WERI-Rb-1 (cell line): Measurements from ENCODE around the gene AHRR.

Experiments used
- DNase-seq: peaks from one replicate; pipeline ENCODE4 v3.0.0-alpha.2; 2020
- H3K27ac ChIP-seq: fragments of 250-450 bp; sonication (Bioruptor Pico); 2 replicates; pipeline ENCODE4 v1.5.1; 2020; ENCODE audit warnings: mild to moderate bottlenecking, moderate library complexity
- H3K27me3 ChIP-seq: fragments of 250-450 bp; sonication (Bioruptor Pico); 2 replicates; pipeline ENCODE4 v1.5.1; 2021; ENCODE audit warnings: mild to moderate bottlenecking, low read depth, moderate library complexity; ENCODE audit not compliant: insufficient read depth, severe bottlenecking
- H3K36me3 ChIP-seq: fragments of 250-450 bp; sonication (Bioruptor Pico); 2 replicates; pipeline ENCODE4 v1.5.1; 2020; ENCODE audit warnings: mild to moderate bottlenecking, moderate library complexity
- H3K4me3 ChIP-seq: 2 replicates; pipeline ENCODE4 v1.5.1; 2011; ENCODE audit warnings: low read depth, mild to moderate bottlenecking, control low read depth, low read length
- H3K9me3 ChIP-seq: fragments of 250-450 bp; sonication (Bioruptor Pico); 2 replicates; pipeline ENCODE4 v1.5.1; 2021; ENCODE audit warnings: mild to moderate bottlenecking, moderate library complexity; ENCODE audit not compliant: severe bottlenecking
- TF ChIP-seq, protein P1 (sequence below): IDR thresholded peaks from 2 replicates; pipeline ENCODE4 v1.5.1; 2011; ENCODE audit warnings: low read depth, mild to moderate bottlenecking, control low read depth, inconsistent platforms, low read length

Gene AHRR

DNA sequence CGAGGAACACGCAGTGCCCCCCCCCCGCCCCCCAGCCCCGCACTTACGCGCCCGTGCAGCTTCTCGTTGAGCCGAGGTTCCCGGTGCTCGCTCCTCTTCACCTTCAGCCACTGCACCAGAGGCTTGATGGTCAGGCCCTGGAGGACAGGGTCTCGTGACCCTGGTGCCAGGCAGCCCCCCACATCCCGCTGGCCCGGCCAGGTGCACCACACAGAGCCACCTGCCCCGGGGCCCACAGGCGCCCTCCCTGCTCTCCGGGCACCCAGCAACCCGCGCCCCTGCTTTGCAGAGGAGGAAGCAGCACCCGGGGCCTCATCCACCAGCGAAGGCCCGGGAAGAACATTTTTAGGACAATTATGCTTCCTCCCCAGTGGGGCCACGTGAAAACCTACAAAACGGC lies 160.5 kb downstream of the AHRR start:
- peaks cover 6% of the 10 kb centered on the region; the same call in 1 of the 2 replicates for H3K36me3 ChIP-seq
- TF ChIP-seq, protein P1, sequence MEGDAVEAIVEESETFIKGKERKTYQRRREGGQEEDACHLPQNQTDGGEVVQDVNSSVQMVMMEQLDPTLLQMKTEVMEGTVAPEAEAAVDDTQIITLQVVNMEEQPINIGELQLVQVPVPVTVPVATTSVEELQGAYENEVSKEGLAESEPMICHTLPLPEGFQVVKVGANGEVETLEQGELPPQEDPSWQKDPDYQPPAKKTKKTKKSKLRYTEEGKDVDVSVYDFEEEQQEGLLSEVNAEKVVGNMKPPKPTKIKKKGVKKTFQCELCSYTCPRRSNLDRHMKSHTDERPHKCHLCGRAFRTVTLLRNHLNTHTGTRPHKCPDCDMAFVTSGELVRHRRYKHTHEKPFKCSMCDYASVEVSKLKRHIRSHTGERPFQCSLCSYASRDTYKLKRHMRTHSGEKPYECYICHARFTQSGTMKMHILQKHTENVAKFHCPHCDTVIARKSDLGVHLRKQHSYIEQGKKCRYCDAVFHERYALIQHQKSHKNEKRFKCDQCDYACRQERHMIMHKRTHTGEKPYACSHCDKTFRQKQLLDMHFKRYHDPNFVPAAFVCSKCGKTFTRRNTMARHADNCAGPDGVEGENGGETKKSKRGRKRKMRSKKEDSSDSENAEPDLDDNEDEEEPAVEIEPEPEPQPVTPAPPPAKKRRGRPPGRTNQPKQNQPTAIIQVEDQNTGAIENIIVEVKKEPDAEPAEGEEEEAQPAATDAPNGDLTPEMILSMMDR, result no peak
- H3K4me3 ChIP-seq, result no peak overlapping the region
- H3K9me3 ChIP-seq, result no peaks in the 10 kb centered on the region
- no peak overlapping the region for H3K27ac ChIP-seq
- no peak for DNase-seq
- peaks cover 6% of the 10 kb centered on the region for H3K27me3 ChIP-seq

DNA sequence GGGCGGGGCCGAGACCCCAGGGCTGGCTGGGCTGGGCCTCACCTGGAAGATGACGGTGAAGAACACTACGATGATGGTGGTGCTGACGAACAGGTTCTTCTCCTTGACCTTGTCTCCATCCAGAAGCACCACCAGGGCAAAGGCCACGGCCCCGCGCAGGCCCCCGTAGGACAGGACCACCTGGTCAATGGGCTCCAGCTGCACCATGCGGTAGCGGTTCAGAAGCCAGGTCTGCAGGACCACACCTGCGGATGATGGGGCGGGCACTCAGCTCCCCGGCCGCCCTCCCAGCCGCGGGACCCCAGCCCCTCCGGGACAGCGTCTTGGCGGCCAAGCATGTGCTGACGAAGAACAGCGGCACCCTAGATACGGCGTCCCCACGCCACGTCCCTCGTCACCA lies 161.0 kb downstream of the AHRR start:
- DNase-seq, result no peak
- Histone ChIP-seq H3K27me3 (peaks cover 3% of the 10 kb centered on the region), H3K9me3 (no peaks in the 10 kb centered on the region), H3K4me3 (no peak overlapping the region), H3K36me3 (peaks cover 4% of the 10 kb centered on the region; the same call in 1 of the 2 replicates), H3K27ac (no peak overlapping the region)
- TF ChIP-seq, protein P1, result no peak

DNA sequence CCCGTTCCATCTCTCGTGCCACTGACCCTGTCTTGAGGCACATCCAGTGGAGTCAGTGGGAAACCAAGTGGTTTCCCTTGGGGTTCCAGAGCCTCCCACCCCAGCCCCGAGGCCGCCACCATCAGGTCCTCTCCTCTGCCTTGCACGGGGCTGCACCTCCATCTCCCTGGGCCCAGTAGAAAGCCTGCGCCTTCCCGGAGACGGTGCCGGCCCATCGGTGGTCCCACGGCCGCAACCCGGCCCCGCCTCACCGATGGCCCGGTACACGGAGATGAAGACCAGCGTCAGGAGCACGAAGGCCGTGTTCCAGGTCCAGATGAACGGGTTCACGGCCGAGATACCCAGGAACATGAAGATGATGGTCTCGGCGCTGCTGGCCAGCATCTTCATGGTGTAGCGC lies 161.5 kb downstream of the AHRR start:
- no peak for DNase-seq
- 0 out of 2 replicates have a peak, but pooled peaks cover 3% of the 10 kb centered on the region for H3K36me3 ChIP-seq
- no peaks in the 10 kb centered on the region for H3K27me3 ChIP-seq
- no peak overlapping the region for H3K27ac ChIP-seq
- no peak overlapping the region for H3K4me3 ChIP-seq
- TF ChIP-seq, protein P1, result no peak
- no peaks in the 10 kb centered on the region for H3K9me3 ChIP-seq

DNA sequence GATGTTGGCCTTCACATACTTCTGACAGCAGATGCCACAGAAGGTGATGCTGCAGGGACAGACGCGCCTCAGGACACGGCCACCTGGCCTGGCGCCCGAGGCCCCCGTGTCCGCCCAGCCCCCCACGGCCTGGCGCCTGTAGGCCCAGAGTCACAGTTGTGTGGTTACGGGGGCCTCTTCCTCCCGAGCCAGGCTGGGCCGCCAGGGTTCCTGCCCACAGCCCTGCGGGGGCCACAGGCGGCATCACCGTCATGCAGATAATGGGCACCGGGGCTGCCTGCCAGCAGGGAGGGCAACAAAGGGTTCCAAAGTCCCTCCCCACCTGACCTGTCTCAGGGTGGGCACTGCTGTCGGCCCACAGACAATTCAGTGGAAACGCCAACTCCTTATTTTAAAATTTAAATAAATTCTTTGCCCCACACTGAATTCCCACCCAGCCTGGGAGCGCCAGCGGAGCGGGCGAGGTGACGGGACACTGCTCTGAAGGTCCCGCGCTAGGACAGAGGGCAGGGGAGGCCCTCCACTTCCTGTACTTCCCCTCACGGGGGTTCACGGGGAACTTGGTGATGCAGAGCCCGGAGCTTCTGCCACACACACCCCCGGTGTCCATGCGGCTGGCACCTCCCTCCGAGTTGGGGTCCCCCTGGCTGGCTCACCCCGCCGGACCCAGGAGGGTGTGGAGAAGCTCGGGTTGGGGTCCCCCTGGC lies 162.1 kb downstream of the AHRR start:
- Histone ChIP-seq H3K27ac (no peak overlapping the region), H3K36me3 (0 out of 2 replicates have a peak, but pooled peaks cover 3% of the 10 kb centered on the region), H3K9me3 (no peaks in the 10 kb centered on the region), H3K27me3 (no peaks in the 10 kb centered on the region), H3K4me3 (no peak overlapping the region)
- DNase-seq, result no peak
- TF ChIP-seq, protein P1, result no peak

DNA sequence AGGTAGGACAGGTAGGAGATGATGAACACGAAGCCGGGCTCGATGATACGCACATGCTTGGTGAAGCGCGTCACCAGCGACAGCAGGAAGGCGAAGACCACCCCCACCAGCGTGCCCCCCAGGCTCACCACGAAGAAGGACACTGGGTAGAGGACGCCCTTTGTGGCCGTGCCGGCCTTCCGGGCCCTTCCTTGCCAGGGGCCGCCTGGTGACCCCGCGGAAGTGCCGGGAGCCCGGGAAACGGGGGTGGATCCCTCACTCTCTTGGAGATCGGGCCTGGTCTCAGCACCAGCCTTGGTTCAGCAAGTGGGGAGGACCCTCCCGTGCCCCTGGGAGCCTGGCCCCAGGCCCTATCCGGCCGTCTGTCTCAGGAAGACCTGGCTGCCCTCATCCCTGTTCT lies 163.0 kb downstream of the AHRR start:
- Histone ChIP-seq H3K27ac (no peak overlapping the region), H3K36me3 (no peaks in the 10 kb centered on the region), H3K9me3 (no peaks in the 10 kb centered on the region), H3K27me3 (no peaks in the 10 kb centered on the region), H3K4me3 (no peak overlapping the region)
- no peak for DNase-seq
- TF ChIP-seq, protein P1, result no peak
